ENCODE measurements around the gene HLA-DPB1.

Gene HLA-DPB1

GRCh38 chr6:33075568-33076405, at the start of gene HLA-DPB1:
Gene HLA-DPB1, plus strand, starts transcription at chr6:33075990. Its CDS starts 52 bp downstream, at chr6:33076042.
- no peak within 1 kb of the TSS for H3K4me3 ChIP-seq (ENCODE audit: low read depth, low read length)
- no peak for TF ChIP-seq CTCF (IDR thresholded peaks at IDR 0.05; ENCODE audit: low read depth, low read length)

GRCh38 chr6:33028220-33028849, 47.5 kb upstream of the HLA-DPB1 start:
- H3K4me3 ChIP-seq (ENCODE audit: low read depth, low read length) = no peak overlapping the region
- TF ChIP-seq CTCF (IDR thresholded peaks at IDR 0.05; ENCODE audit: low read depth, low read length) = no peak

DNA sequence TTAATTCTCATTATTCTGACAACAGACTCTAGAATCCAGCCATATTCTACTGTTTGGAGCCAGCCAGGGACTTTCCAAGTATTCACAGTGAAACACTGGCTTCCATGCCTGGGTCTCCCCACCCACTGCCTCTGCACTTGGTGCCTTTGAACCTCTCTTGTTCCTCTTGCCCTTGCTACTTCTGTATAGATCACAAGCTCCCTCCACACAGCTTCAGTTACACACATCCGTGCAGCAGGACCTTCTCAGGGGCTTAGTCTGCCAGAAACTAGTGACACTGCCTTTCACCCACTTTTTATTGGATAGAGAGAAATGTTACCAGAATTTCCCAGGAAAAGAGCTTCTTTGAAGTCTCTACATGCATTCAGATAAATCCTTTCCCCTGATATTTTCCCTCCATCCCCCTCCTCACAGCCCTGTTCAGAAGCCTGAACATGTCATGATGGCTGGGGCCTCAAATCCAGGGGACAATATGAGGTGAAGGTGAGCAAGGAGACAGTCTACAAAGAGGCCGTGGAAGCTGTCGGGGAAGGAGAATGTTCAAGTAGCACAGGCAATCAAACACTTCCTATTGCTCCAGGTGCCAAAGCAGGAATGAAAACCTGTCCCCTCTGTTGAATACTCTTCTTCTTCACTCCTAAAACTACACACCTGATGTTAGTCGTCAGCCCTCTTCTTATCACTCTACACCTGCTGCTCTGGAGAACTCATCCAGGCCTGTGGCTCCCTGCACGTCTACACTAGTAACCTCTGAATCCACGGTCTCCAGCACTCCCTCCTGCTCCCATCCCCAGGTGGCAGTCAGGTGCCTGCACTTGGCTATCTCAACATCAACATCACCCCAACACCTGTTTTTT, 46.2 kb upstream of the HLA-DPB1 start:
- no peak for TF ChIP-seq CTCF (IDR thresholded peaks at IDR 0.05; ENCODE audit: low read depth, low read length)
- no peak overlapping the region for H3K4me3 ChIP-seq (ENCODE audit: low read depth, low read length)

- no peak for TF ChIP-seq CTCF (IDR thresholded peaks at IDR 0.05; ENCODE audit: low read depth, low read length)
- H3K4me3 ChIP-seq (ENCODE audit: low read depth, low read length) = no peak overlapping the region
Measured at GRCh38 chr6:33030245-33030644, 45.5 kb upstream of the HLA-DPB1 start.

- no peak overlapping the region for H3K4me3 ChIP-seq (ENCODE audit: low read depth, low read length)
- no peak for TF ChIP-seq CTCF (IDR thresholded peaks at IDR 0.05; ENCODE audit: low read depth, low read length)
Measured at GRCh38 chr6:33034554-33034953, 41.2 kb upstream of the HLA-DPB1 start.

DNA sequence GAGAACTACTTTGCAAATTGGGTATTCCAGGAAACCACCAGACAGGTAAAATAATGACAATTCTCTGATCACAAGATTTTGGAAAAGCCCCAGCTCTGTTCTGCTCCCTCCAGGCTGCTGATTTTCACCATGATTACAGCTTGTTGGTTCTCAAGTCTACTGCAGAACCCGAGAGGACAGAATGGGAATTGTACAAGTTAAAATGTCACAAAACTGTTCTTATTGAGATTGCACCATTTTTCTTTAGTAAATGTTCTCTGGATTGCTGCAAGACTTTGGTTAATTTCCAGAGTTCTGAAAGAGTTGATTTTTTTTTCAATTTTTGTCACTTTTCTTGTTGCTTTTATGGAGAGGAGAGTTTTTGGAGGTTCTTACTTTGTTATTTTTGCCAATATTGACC, 39.3 kb upstream of the HLA-DPB1 start:
- no peak for TF ChIP-seq CTCF (IDR thresholded peaks at IDR 0.05; ENCODE audit: low read depth, low read length)
- H3K4me3 ChIP-seq (ENCODE audit: low read depth, low read length) = no peak overlapping the region

Measured in WI38 (cell line).